MM.1S (cell line): Measurements from ENCODE around the gene ITM2B.

Source experiments
- DNase-seq: peaks from one replicate; pipeline ENCODE4 v3.0.0-alpha.2; 2015
- H2AFZ ChIP-seq: fragments of 300-600 bp; sonication (generic); 2 replicates; pipeline ENCODE4 v1.6.0; 2016; ENCODE audit warnings: antibody characterized with exemption, low read length
- H3F3A ChIP-seq: fragments of 300-600 bp; sonication (generic); 2 replicates; pipeline ENCODE4 v1.6.1; 2016; ENCODE audit warnings: mild to moderate bottlenecking, antibody characterized with exemption, low read length, moderate library complexity, mixed read lengths; ENCODE audit not compliant: insufficient read depth
- H3K27ac ChIP-seq: fragments of 300-600 bp; sonication (generic); 2 replicates; pipeline ENCODE4 v1.5.1; 2016; ENCODE audit warnings: mild to moderate bottlenecking, low read length
- H3K27me3 ChIP-seq: fragments of 300-600 bp; sonication (generic); replicated peaks from 2 replicates; pipeline ENCODE4 v1.6.0; 2016; ENCODE audit warnings: low read length; ENCODE audit not compliant: insufficient read depth
- H3K36me3 ChIP-seq: fragments of 300-600 bp; sonication (generic); replicated peaks from 2 replicates; pipeline ENCODE4 v1.6.1; 2016; ENCODE audit warnings: mild to moderate bottlenecking, low read length, mixed read lengths; ENCODE audit not compliant: insufficient read depth
- H3K4me1 ChIP-seq: fragments of 300-600 bp; sonication (generic); 2 replicates; pipeline ENCODE4 v1.6.1; 2016; ENCODE audit warnings: low read length, mixed read lengths
- H3K4me2 ChIP-seq: fragments of 300-600 bp; sonication (generic); 2 replicates; pipeline ENCODE4 v1.6.0; 2016; ENCODE audit warnings: low read depth, low read length
- H3K4me3 ChIP-seq: fragments of 300-600 bp; sonication (generic); 2 replicates; pipeline ENCODE4 v1.5.1; 2016; ENCODE audit warnings: low read length, mixed read lengths
- H3K79me2 ChIP-seq: fragments of 300-600 bp; sonication (generic); 2 replicates; pipeline ENCODE4 v1.6.1; 2016; ENCODE audit warnings: mixed run types, low read length, mixed read lengths
- H3K9ac ChIP-seq: fragments of 300-600 bp; sonication (generic); 2 replicates; pipeline ENCODE4 v1.6.1; 2016; ENCODE audit warnings: low read length, mixed read lengths
- H3K9me2 ChIP-seq: fragments of 300-600 bp; sonication (generic); replicated peaks from 2 replicates; pipeline ENCODE4 v1.6.1; 2016; ENCODE audit warnings: mild to moderate bottlenecking, low read length, mixed read lengths; ENCODE audit not compliant: insufficient read depth
- H3K9me3 ChIP-seq: fragments of 300-600 bp; sonication (generic); replicated peaks from 2 replicates; pipeline ENCODE4 v1.6.1; 2016; ENCODE audit warnings: mild to moderate bottlenecking, low read length, mixed read lengths; ENCODE audit not compliant: insufficient read depth
- H4K20me1 ChIP-seq: fragments of 300-600 bp; sonication (generic); 2 replicates; pipeline ENCODE4 v1.6.1; 2016; ENCODE audit warnings: mild to moderate bottlenecking, low read length, moderate library complexity, mixed read lengths; ENCODE audit not compliant: insufficient read depth
- CTCF ChIP-seq: fragments of 300-600 bp; sonication (generic); IDR thresholded peaks from 2 replicates; pipeline ENCODE4 v1.5.1; 2016; ENCODE audit warnings: antibody characterized with exemption, low read length, mixed read lengths
- EZH2 ChIP-seq: fragments of 300-600 bp; sonication (generic); optimal IDR thresholded peaks from 2 replicates; pipeline ENCODE3; 2017; ENCODE audit warnings: low read depth, mild to moderate bottlenecking, antibody characterized with exemption, low read length, mixed read lengths
- EZH2phosphoT487 ChIP-seq: fragments of 300-600 bp; sonication (generic); IDR thresholded peaks from 2 replicates; pipeline ENCODE4 v1.6.1; 2018; ENCODE audit warnings: antibody characterized with exemption, low read length

The ITM2B gene

DNA sequence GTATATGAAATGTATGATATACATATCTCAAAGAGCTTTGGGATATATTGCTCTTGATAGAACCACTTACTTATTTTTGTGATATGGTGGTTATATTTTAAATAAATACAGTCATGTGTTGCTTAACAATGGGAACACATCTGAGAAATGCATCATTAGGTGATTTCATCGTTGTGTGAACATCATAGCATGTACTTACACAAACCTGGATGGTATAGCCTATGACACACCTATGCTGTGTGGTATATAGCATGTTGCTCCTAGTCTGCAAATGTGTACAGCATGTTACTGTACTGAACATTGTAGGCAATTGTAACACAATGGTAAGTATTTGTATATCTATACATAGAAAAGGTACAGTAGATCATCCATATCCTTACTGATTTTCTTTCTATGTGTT is 78.2 kb downstream of the ITM2B start:
- no peak for DNase-seq
- Histone ChIP-seq H4K20me1 (no peaks in the 10 kb centered on the region), H3K4me2 (no peak overlapping the region), H3K9me3 (no peaks in the 10 kb centered on the region), H3K27me3 (no peaks in the 10 kb centered on the region), H3K79me2 (peaks cover 2% of the 10 kb centered on the region), H3K36me3 (no peaks in the 10 kb centered on the region), H2AFZ (no peak overlapping the region), H3K9ac (no peak overlapping the region), H3K4me3 (no peak overlapping the region), H3K27ac (no peak overlapping the region), H3F3A (no peaks in the 10 kb centered on the region), H3K9me2 (no peaks in the 10 kb centered on the region), H3K4me1 (no peaks in the 10 kb centered on the region)
- TF ChIP-seq EZH2phosphoT487 (no peak), CTCF (no peak), EZH2 (no peak)

- H3K4me3 ChIP-seq = no peak overlapping the region
- H3K79me2 ChIP-seq = no peaks in the 10 kb centered on the region
- H3K9me3 ChIP-seq = no peaks in the 10 kb centered on the region
- no peaks in the 10 kb centered on the region for H3F3A ChIP-seq
- H3K36me3 ChIP-seq = no peaks in the 10 kb centered on the region
- H4K20me1 ChIP-seq = no peaks in the 10 kb centered on the region
- no peaks in the 10 kb centered on the region for H3K4me1 ChIP-seq
- no peaks in the 10 kb centered on the region for H3K27me3 ChIP-seq
- H3K9ac ChIP-seq = no peak overlapping the region
- no peak overlapping the region for H2AFZ ChIP-seq
- TF ChIP-seq EZH2 (no peak), EZH2phosphoT487 (no peak), CTCF (no peak)
- H3K27ac ChIP-seq = no peak overlapping the region
- no peak for DNase-seq
- H3K4me2 ChIP-seq = no peak overlapping the region
- H3K9me2 ChIP-seq = no peaks in the 10 kb centered on the region
Measured at GRCh38 chr13:48315969-48316650, 83.1 kb downstream of the ITM2B start.

- Histone ChIP-seq H2AFZ (no peak overlapping the region), H3K36me3 (no peaks in the 10 kb centered on the region), H3K27ac (no peak overlapping the region), H4K20me1 (no peaks in the 10 kb centered on the region), H3K9me2 (no peaks in the 10 kb centered on the region), H3K9ac (no peak overlapping the region), H3K79me2 (no peaks in the 10 kb centered on the region), H3K9me3 (no peaks in the 10 kb centered on the region), H3K4me1 (no peaks in the 10 kb centered on the region), H3K4me2 (no peak overlapping the region), H3F3A (no peaks in the 10 kb centered on the region), H3K27me3 (no peaks in the 10 kb centered on the region), H3K4me3 (no peak overlapping the region)
- DNase-seq = no peak
- TF ChIP-seq CTCF = no peak
- no peak for TF ChIP-seq EZH2
- no peak for TF ChIP-seq EZH2phosphoT487
Measured at GRCh38 chr13:48316826-48317510, 84.0 kb downstream of the ITM2B start.
